Spinal cord (tissue), 10 donors: ENCODE data around the gene CCN2. TPM values are rescaled to one million over a fixed set of nuclear protein-coding genes. Genes with fewer than 3 reads are reported as not detected.

Experiments
- DNase-seq, 6 donors: peaks; one replicate each; pipeline versions ENCODE4 v3.0.0 to v3.0.0-alpha.2; 2013 to 2015; ENCODE audit warnings: low spot score in 6 of 6, low read depth in 4 of 6
- H3K27ac ChIP-seq: one replicate; pipeline ENCODE4 v1.5.1; 2013; ENCODE audit warnings: low read depth, low read length, control low read depth
- H3K27me3 ChIP-seq: one replicate; pipeline ENCODE4 v1.6.1; 2013; ENCODE audit warnings: low read length; ENCODE audit not compliant: control insufficient read depth, insufficient read depth
- H3K36me3 ChIP-seq: one replicate; pipeline ENCODE4 v1.6.1; 2013; ENCODE audit warnings: low read length; ENCODE audit not compliant: control insufficient read depth, insufficient read depth
- H3K4me1 ChIP-seq: one replicate; pipeline ENCODE4 v1.6.1; 2013; ENCODE audit warnings: low read length; ENCODE audit not compliant: control insufficient read depth, insufficient read depth
- H3K4me3 ChIP-seq: one replicate; pipeline ENCODE4 v1.5.1; 2013; ENCODE audit warnings: low read depth, low read length, control low read depth
- H3K9me3 ChIP-seq: one replicate; pipeline ENCODE4 v1.6.1; 2013; ENCODE audit warnings: low read length; ENCODE audit not compliant: control insufficient read depth, insufficient read depth
- WGBS: methylation state at CpG from one replicate; pipeline ENCODE4 v1.1.5; 2013; ENCODE audit warnings: missing lambda C conversion rate; ENCODE audit not compliant: insufficient coverage; 5-methylcytosine and 5-hydroxymethylcytosine counted together
- long read RNA-seq, 4 donors: transcript quantifications; one replicate each; lab custom pipeline, GENCODE V29; 2026
- polyA plus RNA-seq, 2 donors: library from polyadenylated mRNA; unstranded; fragments of 120-200 nt; gene quantifications; one replicate each; pipeline ENCODE4 v1.2.1, GENCODE V29; 2013; ENCODE audit not compliant: insufficient read length in 2 of 2
- total RNA-seq, 2 donors: library from RNA; depleted of rRNA in 1 of 2; stranded (reverse); fragments of 120-200 nt in 1 of 2; fragments of >200 nt in 1 of 2; gene quantifications; one replicate each; pipeline versions ENCODE4 v1.2.3 to v1.2.4, GENCODE V29; 2013 to 2014
- donor health status: healthy.

CCN2 gene
- total RNA-seq (10 to 100 TPM; 38.3 to 86.8 TPM), polyA plus RNA-seq (10 to 100 TPM; 16.3 to 25.8 TPM)
- long read RNA-seq, donor 1, transcript CTGF-201 (5 exons, 2,339 nt) = major isoform, 7 of 7 reads
- long read RNA-seq, donor 1, partial matches to known transcripts = 0 of 7 reads
- long read RNA-seq, donor 1, other reads (novel, unspliced or antisense) = 0 of 7 reads
- long read RNA-seq, donor 2, transcript CTGF-201 (5 exons, 2,339 nt) = major isoform, 6 of 6 reads
- long read RNA-seq, donor 2, partial matches to known transcripts = 0 of 6 reads
- long read RNA-seq, donor 2, other reads (novel, unspliced or antisense) = 0 of 6 reads
- long read RNA-seq, donor 3, partial matches to known transcripts = 0 of 4 reads
- long read RNA-seq, donor 3, other reads (novel, unspliced or antisense) = 0 of 4 reads
- long read RNA-seq, donor 4, transcript CTGF-201 (5 exons, 2,339 nt) = major isoform, 22 of 27 reads
- long read RNA-seq, donor 4, partial matches to known transcripts = 5 of 27 reads
- long read RNA-seq, donor 4, other reads (novel, unspliced or antisense) = 0 of 27 reads

- peaks cover 9% of the 10 kb centered on the region for H3K27me3 ChIP-seq
- no peaks in the 10 kb centered on the region for H3K36me3 ChIP-seq
- peaks cover 12% of the 10 kb centered on the region for H3K4me1 ChIP-seq
- H3K27ac ChIP-seq = peak within 1 kb of the TSS; percentile 85
- peak in 3 of 6 donors; percentile 26 to 84 (median 78) for DNase-seq
- peak within 1 kb of the TSS; percentile 56 for H3K4me3 ChIP-seq
- H3K9me3 ChIP-seq = no peaks in the 10 kb centered on the region
- WGBS = 0% methylated on average over 88 of the region's 97 CpGs
Observed at GRCh38 chr6:131950767-131951575, at the start of gene CCN2. TSS of gene CCN2 (minus strand) at chr6:131951372. CDS start at chr6:131951172, 200 bp downstream.

- no CpG with 5 or more reads among the region's 2 CpGs for WGBS
- no peaks in the 10 kb centered on the region for H3K36me3 ChIP-seq
- no peak overlapping the region for H3K27ac ChIP-seq
Observed at GRCh38 chr6:132000296-132000695, 49.1 kb upstream of the CCN2 start.

GRCh38 chr6:131999545-132000146, 48.5 kb upstream of the CCN2 start:
- no peak for DNase-seq
- Histone ChIP-seq H3K4me1 (no peaks in the 10 kb centered on the region), H3K27ac (no peak overlapping the region)

More at GRCh38 chr6:132000296-132000695, 49.1 kb upstream of the CCN2 start:
- no peak overlapping the region for H3K4me3 ChIP-seq
- no peaks in the 10 kb centered on the region for H3K4me1 ChIP-seq
- no peaks in the 10 kb centered on the region for H3K27me3 ChIP-seq
- DNase-seq = no peak
- no peaks in the 10 kb centered on the region for H3K9me3 ChIP-seq

GRCh38 chr6:131998255-131998982, 47.2 kb upstream of the CCN2 start:
- H3K27ac ChIP-seq = no peak overlapping the region
- H3K36me3 ChIP-seq = no peaks in the 10 kb centered on the region
- 85% methylated on average over 6 of the region's 9 CpGs for WGBS
- H3K27me3 ChIP-seq = no peaks in the 10 kb centered on the region
- no peaks in the 10 kb centered on the region for H3K4me1 ChIP-seq
- H3K4me3 ChIP-seq = no peak overlapping the region
- no peak for DNase-seq
- no peaks in the 10 kb centered on the region for H3K9me3 ChIP-seq

More at GRCh38 chr6:131999545-132000146, 48.5 kb upstream of the CCN2 start:
- Histone ChIP-seq H3K9me3 (no peaks in the 10 kb centered on the region), H3K4me3 (no peak overlapping the region), H3K36me3 (no peaks in the 10 kb centered on the region), H3K27me3 (no peaks in the 10 kb centered on the region)
- 40% methylated on average over 1 of the region's 4 CpGs for WGBS

GRCh38 chr6:131997429-131998153, 46.4 kb upstream of the CCN2 start:
- no peaks in the 10 kb centered on the region for H3K4me1 ChIP-seq
- no peaks in the 10 kb centered on the region for H3K36me3 ChIP-seq
- H3K4me3 ChIP-seq = no peak overlapping the region
- H3K27me3 ChIP-seq = no peaks in the 10 kb centered on the region
- DNase-seq = no peak
- 89% methylated on average over 4 of the region's 7 CpGs for WGBS
- H3K9me3 ChIP-seq = no peaks in the 10 kb centered on the region
- H3K27ac ChIP-seq = no peak overlapping the region

- Histone ChIP-seq H3K27me3 (no peaks in the 10 kb centered on the region), H3K4me1 (no peaks in the 10 kb centered on the region), H3K9me3 (no peaks in the 10 kb centered on the region), H3K27ac (no peak overlapping the region), H3K36me3 (no peaks in the 10 kb centered on the region), H3K4me3 (no peak overlapping the region)
- WGBS = no CpG with 5 or more reads among the region's 1 CpG
- no peak for DNase-seq
Observed at GRCh38 chr6:131995917-131996316, 44.7 kb upstream of the CCN2 start.

- H3K4me3 ChIP-seq = no peak overlapping the region
- no peaks in the 10 kb centered on the region for H3K36me3 ChIP-seq
- H3K27me3 ChIP-seq = no peaks in the 10 kb centered on the region
- H3K4me1 ChIP-seq = no peaks in the 10 kb centered on the region
- no peak for DNase-seq
- no peak overlapping the region for H3K27ac ChIP-seq
- WGBS = 70% methylated on average over 1 of the region's 2 CpGs
- H3K9me3 ChIP-seq = no peaks in the 10 kb centered on the region
Observed at GRCh38 chr6:131992557-131992956, 41.4 kb upstream of the CCN2 start.

- WGBS = no CpG with 5 or more reads among the region's 4 CpGs
- Histone ChIP-seq H3K27ac (no peak overlapping the region), H3K27me3 (no peaks in the 10 kb centered on the region), H3K4me1 (no peaks in the 10 kb centered on the region), H3K9me3 (no peaks in the 10 kb centered on the region), H3K4me3 (no peak overlapping the region), H3K36me3 (no peaks in the 10 kb centered on the region)
- DNase-seq = no peak
Observed at GRCh38 chr6:131989036-131989435, 37.9 kb upstream of the CCN2 start.
